GM12872 (cell line): ENCODE results near the gene SSBP1.

Experiments used
- TF ChIP-seq, protein P1 (sequence below): IDR thresholded peaks from 3 replicates; pipeline ENCODE4 v1.5.1; 2011; ENCODE audit warnings: low read depth, mild to moderate bottlenecking, low read length, moderate library complexity; ENCODE audit not compliant: insufficient read depth

The SSBP1 gene, protein sequence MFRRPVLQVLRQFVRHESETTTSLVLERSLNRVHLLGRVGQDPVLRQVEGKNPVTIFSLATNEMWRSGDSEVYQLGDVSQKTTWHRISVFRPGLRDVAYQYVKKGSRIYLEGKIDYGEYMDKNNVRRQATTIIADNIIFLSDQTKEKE

DNA sequence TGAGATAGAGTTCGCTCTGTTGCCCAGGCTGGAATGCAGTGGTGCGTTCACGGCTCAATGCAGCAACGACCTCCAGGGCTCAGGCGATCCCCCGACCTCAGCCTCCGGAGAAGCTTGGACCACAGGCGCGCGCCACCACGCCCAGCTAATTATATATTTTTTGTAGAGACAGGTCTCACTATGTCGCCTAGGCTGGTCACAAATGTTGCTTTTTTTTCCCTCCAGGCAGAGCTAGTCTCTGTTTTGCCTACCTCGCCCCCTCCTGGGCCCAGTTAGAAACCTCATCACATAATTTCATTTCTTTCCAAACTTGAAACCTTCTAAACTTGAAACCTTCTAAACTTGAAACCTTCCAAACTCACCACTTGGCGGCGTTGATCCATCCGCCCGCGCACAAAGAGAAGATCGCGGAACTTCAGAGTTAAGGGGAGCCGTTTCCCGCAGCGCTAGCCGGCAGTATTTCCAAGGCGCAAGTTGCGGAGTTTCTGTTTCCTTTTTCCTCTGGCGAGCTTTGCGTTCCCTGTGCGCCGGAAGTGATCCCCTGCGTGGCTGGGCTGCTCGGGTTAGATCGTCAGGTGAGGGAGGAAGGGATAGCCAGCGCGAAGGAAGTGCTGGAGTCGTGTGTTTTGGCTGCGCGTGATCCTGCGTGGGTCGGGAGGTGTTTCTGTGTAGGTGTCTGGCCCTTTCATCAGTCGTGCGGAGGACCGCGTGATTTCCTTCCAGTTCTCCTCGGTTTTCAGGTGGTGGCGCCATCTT is at the start of gene SSBP1:
TSS of gene SSBP1 (plus strand) at position 523 of the 756 bp plus-strand sequence. CDS start 809 bp downstream, outside the sequence.
- TF ChIP-seq, protein P1, sequence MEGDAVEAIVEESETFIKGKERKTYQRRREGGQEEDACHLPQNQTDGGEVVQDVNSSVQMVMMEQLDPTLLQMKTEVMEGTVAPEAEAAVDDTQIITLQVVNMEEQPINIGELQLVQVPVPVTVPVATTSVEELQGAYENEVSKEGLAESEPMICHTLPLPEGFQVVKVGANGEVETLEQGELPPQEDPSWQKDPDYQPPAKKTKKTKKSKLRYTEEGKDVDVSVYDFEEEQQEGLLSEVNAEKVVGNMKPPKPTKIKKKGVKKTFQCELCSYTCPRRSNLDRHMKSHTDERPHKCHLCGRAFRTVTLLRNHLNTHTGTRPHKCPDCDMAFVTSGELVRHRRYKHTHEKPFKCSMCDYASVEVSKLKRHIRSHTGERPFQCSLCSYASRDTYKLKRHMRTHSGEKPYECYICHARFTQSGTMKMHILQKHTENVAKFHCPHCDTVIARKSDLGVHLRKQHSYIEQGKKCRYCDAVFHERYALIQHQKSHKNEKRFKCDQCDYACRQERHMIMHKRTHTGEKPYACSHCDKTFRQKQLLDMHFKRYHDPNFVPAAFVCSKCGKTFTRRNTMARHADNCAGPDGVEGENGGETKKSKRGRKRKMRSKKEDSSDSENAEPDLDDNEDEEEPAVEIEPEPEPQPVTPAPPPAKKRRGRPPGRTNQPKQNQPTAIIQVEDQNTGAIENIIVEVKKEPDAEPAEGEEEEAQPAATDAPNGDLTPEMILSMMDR: peak; percentile 82

DNA sequence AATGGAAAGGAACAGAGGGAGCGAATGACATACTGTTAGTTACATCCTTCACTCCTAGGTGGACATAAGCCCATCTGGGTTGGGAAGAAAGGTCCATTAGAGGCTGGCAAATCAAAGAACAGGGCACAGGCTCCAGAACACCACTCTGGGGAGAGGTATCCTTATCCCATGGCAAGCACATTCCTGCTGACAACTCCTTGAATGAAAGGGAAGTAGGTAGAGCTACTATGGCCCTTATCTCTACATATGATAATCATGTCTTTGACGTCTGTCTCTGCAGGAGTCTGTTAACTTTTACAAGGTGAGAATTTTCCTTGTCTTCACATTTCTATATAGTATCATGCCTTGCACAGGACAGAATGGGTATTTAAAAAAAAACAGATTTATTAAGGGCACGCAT is 46.6 kb upstream of the SSBP1 start:
- TF ChIP-seq, protein P1: no peak

DNA sequence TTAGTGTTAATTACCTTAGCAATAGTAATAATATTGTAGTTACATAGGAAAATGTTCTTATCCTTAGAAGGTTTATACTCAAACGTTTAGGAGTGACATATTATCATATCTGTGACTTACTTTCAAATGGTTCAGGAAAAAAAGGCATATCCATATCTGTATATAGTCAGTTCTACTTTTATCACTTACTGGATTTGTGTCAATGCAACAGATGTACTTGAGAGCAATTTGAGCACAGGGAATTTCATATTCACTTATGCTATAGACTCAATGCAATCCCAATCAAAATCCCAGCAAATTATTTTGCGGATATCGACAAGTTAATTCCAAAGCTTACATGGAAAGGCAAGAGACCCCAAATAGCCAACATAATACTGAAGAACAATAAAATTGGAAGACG is 46.2 kb upstream of the SSBP1 start:
- TF ChIP-seq, protein P1: no peak

DNA sequence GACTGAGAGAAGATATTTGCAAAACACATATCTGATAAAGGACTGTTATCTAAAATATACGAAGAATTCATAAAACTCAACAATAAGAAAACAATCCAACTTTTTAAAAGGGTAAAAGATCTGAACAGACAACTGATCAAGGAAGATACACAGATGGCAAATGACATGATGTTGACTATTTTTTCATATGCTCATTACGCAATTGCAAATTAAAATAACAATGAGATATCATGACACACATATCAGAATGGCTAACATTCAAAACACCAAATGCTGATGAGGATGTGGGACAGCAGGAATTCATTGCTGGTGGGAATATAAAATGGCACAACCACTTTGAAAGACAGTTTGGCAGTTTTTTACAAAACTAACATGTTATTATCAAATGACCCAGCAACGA is 45.1 kb upstream of the SSBP1 start:
- TF ChIP-seq, protein P1: no peak

DNA sequence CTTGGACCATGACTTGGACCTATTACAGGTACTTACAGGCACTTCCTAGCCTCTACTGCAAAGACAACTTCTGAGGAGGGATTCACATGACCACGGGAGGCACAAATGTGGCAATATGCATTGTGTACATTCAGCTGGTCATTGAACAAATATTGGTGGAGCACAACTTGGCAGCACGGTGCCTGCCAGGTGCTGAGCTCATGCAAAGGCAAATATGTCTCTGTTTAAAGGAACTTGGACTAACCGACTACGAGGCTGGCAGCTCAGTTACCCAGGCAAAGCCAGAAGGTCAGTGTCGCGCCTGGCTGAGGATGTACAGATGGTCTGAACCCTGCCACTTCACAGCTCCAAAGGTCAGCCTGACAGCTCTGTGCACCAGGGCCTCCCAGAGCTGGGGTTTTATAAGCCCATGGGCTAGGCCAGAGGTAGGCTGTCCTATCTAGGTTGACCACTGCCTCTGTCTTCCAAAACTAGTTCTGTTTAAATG is 42.3 kb upstream of the SSBP1 start:
- TF ChIP-seq, protein P1: no peak

DNA sequence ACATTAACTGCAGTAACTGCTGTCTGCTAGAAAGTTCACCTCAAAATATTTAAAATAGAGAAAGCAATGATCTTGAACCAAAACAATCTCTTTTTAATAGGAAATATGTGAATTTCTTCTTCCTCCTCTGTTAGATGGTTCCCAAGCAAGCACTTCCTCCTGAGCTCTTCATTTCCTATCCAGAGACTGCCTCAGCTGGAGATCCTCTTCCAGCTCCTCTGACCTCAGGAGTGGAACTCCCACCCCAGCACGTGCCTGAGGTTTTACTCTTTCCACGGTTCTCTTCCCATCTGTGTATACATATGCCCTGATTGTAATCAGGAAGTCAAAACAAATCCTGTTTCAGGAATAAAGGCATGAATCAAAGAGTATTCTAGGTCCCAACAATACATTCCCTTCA is 41.8 kb upstream of the SSBP1 start:
- TF ChIP-seq, protein P1: no peak

DNA sequence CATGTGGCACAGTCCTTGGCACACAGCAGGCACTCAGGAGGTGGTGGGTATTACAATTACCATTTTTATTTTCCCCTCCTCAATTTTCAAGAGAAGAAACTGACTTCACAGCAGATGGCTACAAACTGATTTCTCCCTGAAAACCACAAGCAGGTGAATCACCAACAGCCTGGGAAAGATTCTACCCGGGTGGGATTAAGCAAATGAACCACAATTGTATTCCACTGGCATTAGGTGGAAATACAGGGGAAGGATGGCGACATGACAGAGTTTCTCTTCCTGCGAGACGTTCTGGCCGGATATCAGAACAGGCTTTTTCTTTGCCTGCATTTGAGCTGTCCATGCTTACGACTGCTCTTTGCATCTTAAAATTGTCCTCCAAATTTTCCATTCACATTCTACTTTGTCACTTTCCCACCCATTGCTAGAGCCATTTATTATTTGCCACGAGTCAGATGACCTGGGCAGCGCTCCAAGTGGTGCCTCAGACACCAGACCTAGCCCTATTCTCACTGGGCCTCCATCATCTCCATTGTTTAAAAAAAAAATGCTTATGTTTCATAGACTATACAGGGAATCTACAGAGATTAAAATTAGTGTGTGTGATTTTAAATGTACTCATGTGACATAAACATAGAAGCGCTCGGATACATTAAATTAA is 40.8 kb upstream of the SSBP1 start:
- TF ChIP-seq, protein P1: no peak
